ENCODE results near the gene PHLPP1.
A peak's percentile ranks its signal among the peaks of the same experiment; 100 is the strongest.

The PHLPP1 gene

GRCh38 chr18:62844850-62845643, 129.7 kb downstream of the PHLPP1 start:
- peak in 1 of 3 experiments; percentile 8 for DNase-seq (ENCODE audit: low read depth in 2 of 3, low spot score in 2 of 3)

- DNase-seq (ENCODE audit: low read depth in 2 of 3, low spot score in 2 of 3), result no peak
These were observed 131.0 kb downstream of the PHLPP1 start for GRCh38 chr18:62846313-62846712.

GRCh38 chr18:62847081-62847480, 131.7 kb downstream of the PHLPP1 start:
- no peak for DNase-seq (ENCODE audit: low read depth in 2 of 3, low spot score in 2 of 3)

- DNase-seq (ENCODE audit: low read depth in 2 of 3, low spot score in 2 of 3), result no peak
These were observed 133.6 kb downstream of the PHLPP1 start for GRCh38 chr18:62848946-62849345.

GRCh38 chr18:62850619-62851306, 135.4 kb downstream of the PHLPP1 start:
- no peak for DNase-seq (ENCODE audit: low read depth in 2 of 3, low spot score in 2 of 3)

GRCh38 chr18:62852851-62853250, 137.5 kb downstream of the PHLPP1 start:
- no peak for DNase-seq (ENCODE audit: low read depth in 2 of 3, low spot score in 2 of 3)

GRCh38 chr18:62856294-62856693, 141.0 kb downstream of the PHLPP1 start:
- DNase-seq (ENCODE audit: low read depth in 2 of 3, low spot score in 2 of 3), result no peak

GRCh38 chr18:62857263-62857976, 142.1 kb downstream of the PHLPP1 start:
- DNase-seq (ENCODE audit: low read depth in 2 of 3, low spot score in 2 of 3), result no peak

GRCh38 chr18:62860062-62860461, 144.7 kb downstream of the PHLPP1 start:
- DNase-seq (ENCODE audit: low read depth in 2 of 3, low spot score in 2 of 3), result no peak

GRCh38 chr18:62862466-62862865, 147.1 kb downstream of the PHLPP1 start:
- DNase-seq (ENCODE audit: low read depth in 2 of 3, low spot score in 2 of 3), result no peak

- DNase-seq (ENCODE audit: low read depth in 2 of 3, low spot score in 2 of 3), result no peak
These were observed 148.2 kb downstream of the PHLPP1 start for GRCh38 chr18:62863579-62864001.

GRCh38 chr18:62865498-62865897, 150.2 kb downstream of the PHLPP1 start:
- DNase-seq (ENCODE audit: low read depth in 2 of 3, low spot score in 2 of 3), result no peak

GRCh38 chr18:62867534-62867933, 152.2 kb downstream of the PHLPP1 start:
- no peak for DNase-seq (ENCODE audit: low read depth in 2 of 3, low spot score in 2 of 3)

- DNase-seq (ENCODE audit: low read depth in 2 of 3, low spot score in 2 of 3), result no peak
These were observed 153.3 kb downstream of the PHLPP1 start for GRCh38 chr18:62868645-62869044.

- no peak for DNase-seq (ENCODE audit: low read depth in 2 of 3, low spot score in 2 of 3)
These were observed 155.3 kb downstream of the PHLPP1 start for GRCh38 chr18:62870643-62871042.

- DNase-seq (ENCODE audit: low read depth in 2 of 3, low spot score in 2 of 3), result no peak
These were observed 160.0 kb downstream of the PHLPP1 start for GRCh38 chr18:62875323-62875722.

- no peak for DNase-seq (ENCODE audit: low read depth in 2 of 3, low spot score in 2 of 3)
These were observed 160.8 kb downstream of the PHLPP1 start for GRCh38 chr18:62876111-62876510.

GRCh38 chr18:62876828-62877227, 161.5 kb downstream of the PHLPP1 start:
- no peak for DNase-seq (ENCODE audit: low read depth in 2 of 3, low spot score in 2 of 3)

GRCh38 chr18:62877411-62878221, 162.3 kb downstream of the PHLPP1 start:
- no peak for DNase-seq (ENCODE audit: low read depth in 2 of 3, low spot score in 2 of 3)

- DNase-seq (ENCODE audit: low read depth in 2 of 3, low spot score in 2 of 3), result no peak
These were observed 163.0 kb downstream of the PHLPP1 start for GRCh38 chr18:62878305-62878704.

- no peak for DNase-seq (ENCODE audit: low read depth in 2 of 3, low spot score in 2 of 3)
These were observed 164.7 kb downstream of the PHLPP1 start for GRCh38 chr18:62880034-62880433.
